GM10266 (cell line): ENCODE results near the gene TMEM235.
A peak's percentile ranks its signal among the peaks of the same experiment; 100 is the strongest.
"Not testable (repeated sequence)": the region's sequence is repeated elsewhere in the genome, so short reads cannot be mapped to it uniquely, and the experiment has no call there.

ENCODE experiments used
- DNase-seq: peaks from one replicate; pipeline ENCODE4 v3.0.0; 2012; ENCODE audit errors: extremely low spot score
- CTCF ChIP-seq: IDR thresholded peaks from 2 replicates; pipeline ENCODE4 v1.5.1; 2012; ENCODE audit warnings: mild to moderate bottlenecking, low read depth; ENCODE audit not compliant: control insufficient read depth, insufficient read depth; ENCODE audit errors: missing control alignments

The TMEM235 gene

GRCh38 chr17:78252701-78253635 lies 21.5 kb downstream of the TMEM235 start:
- DNase-seq, result no peak
- TF ChIP-seq CTCF, result no peak

GRCh38 chr17:78253636-78253945 lies 22.2 kb downstream of the TMEM235 start:
- not testable (repeated sequence) for DNase-seq

- no peak for TF ChIP-seq CTCF
- peak; percentile 89 for DNase-seq
Observed at GRCh38 chr17:78253946-78254672, 22.7 kb downstream of the TMEM235 start.

- no peak for TF ChIP-seq CTCF
- no peak for DNase-seq
Observed at GRCh38 chr17:78255029-78255656, 23.7 kb downstream of the TMEM235 start.

- no peak for TF ChIP-seq CTCF
- DNase-seq, result no peak
Observed at GRCh38 chr17:78255953-78256706, 24.7 kb downstream of the TMEM235 start.

GRCh38 chr17:78256707-78257591 lies 25.5 kb downstream of the TMEM235 start:
- no peak for TF ChIP-seq CTCF
- DNase-seq, result no peak
